ENCODE data around the gene ASB1.

GRCh38 chr2:238398577-238398976 lies 28.1 kb upstream of the ASB1 start:
- TF ChIP-seq CTCF (IDR thresholded peaks at IDR 0.05) (no peak), ZFX (IDR thresholded peaks at IDR 0.05; ENCODE audit: borderline replicate concordance) (no peak)
